HG03469 (cell line): ENCODE data around the gene SULF2.

ENCODE experiments used
- ATAC-seq: cut with Tn5 transposase; IDR thresholded peaks from one replicate; pipeline ENCODE4 v1.9.1; 2021; ENCODE audit warnings: mild to moderate bottlenecking, moderate library complexity, moderate number of reproducible peaks; ENCODE audit not compliant: unreplicated experiment

The SULF2 gene

DNA sequence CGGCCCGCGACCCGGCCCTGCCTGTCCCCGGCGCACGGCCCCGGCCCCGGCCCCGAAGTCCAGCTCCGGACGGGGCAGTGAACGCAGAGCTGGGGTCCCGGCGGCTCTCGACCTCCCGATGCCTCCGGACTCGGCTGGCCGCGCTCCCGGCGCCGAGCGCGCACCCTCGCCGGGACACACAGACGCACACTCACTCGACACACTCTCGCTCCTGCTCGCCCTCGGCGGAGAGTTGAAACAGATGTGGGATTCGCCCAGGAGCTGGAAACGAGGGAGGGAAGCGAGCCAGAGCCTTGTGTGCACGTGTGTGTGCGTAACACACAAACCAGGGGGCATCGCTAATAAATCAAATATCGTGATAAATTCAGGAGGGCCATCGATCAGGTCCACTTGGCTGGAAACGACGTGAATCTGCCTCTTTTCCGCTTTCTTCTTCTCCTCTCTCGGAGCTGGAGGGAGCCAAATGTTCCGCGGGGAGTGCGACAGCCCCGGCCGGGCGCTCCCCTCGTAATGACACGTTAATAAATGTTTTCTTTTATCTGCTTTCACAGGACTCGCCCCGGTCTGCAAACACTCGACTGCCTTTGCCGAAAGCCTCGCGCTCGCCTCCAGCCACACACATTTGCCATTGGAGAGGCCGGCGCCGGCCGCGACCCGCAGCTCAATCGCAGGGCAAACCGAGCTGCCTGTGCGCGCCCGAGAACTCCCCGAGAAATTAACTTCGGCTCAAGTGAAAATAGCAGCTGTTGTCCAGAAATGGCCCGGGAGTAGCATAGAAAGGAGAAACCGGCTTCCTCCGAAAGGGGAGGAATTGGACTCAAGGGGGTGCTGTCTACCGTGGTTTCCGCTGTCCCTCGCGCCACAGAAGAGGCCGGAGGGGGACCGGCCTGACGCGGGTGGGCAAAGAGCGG, 828 bp upstream of the SULF2 start:
- no peak for ATAC-seq

GRCh38 chr20:47784599-47785310, 526 bp downstream of the SULF2 start:
- ATAC-seq: no peak

- no peak for ATAC-seq
Measured at GRCh38 chr20:47783828-47784598, 1.3 kb downstream of the SULF2 start.

DNA sequence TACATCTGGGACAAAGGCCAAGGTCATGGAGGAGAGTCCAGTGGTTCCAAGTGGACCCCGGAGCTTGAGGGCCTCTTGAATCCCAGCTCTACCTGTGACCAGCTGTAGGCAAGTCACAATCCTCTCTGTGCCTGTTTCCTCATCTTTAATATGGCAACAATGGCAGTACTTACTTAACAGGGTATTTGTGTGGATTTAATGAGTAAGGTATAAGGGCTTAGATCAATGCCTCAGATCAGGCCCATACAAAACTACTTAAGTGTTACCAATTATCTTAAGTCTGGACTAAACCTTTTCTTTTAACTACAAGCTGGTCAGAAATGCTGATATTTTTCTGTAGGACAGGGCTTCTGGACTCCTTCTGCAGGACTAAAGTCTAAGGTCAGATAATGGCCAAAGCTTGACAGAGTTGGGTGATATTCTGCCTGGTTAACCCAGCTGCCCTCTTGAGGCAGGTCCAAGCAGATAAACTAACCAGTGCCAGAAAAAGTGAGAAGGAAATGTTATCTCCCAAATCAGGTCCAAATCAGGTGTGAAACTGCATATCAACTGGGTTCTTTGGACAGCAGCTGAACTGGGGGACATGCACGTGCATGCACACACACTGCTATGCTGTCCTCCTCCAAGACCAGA, 2.2 kb downstream of the SULF2 start:
- no peak for ATAC-seq

- ATAC-seq: no peak
Measured at GRCh38 chr20:47782076-47782475, 3.2 kb downstream of the SULF2 start.

DNA sequence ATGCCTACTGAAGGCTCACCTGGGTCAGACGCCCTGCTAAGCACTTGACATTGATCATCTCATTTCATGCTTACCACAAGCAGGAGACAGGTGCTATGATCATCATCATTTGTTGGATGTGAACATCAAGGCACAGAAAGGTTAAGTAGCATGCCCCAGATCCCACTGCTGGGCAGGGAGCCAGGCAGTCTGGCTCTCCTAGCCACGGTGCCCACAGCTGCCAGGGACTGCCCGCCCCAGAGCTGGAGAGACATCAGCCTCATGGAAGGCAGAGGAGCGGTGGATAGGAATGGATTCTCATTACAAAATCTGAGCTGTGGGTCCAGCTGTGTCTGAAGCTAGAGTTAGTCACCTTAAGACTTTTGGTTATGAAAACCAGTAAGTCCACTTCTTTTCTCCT, 3.6 kb downstream of the SULF2 start:
- no peak for ATAC-seq

DNA sequence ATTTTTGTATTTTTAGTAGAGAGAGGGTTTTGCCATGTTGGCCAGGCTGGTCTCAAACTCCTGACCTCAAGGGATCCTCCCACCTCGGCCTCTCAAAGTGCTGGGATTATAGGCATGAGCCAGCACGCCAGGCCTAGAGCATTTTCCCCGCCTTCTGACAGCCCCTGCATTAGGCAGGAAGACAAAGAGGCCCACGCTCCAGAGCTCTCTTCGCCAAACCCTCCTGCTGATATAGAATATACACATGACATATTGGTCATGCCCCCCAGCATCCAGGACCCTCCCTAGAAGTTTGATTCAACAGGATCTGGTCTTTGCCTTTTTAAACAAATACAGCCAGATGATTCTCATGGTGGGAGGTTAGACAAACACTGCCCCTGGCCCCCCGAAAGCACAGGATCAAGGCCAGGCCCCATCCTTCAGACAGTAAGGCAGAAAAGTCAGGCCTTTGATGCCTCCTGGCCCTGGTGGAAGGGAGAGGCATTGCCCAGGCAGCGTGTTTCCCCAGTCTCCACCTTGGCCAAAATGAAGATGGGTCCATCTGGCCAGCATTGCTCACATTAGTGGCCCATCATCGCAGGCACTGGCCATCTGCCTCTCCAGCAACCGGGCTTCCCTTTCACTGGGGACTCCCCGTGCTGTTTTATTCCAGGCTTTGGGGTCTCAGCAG, 4.4 kb downstream of the SULF2 start:
- no peak for ATAC-seq

DNA sequence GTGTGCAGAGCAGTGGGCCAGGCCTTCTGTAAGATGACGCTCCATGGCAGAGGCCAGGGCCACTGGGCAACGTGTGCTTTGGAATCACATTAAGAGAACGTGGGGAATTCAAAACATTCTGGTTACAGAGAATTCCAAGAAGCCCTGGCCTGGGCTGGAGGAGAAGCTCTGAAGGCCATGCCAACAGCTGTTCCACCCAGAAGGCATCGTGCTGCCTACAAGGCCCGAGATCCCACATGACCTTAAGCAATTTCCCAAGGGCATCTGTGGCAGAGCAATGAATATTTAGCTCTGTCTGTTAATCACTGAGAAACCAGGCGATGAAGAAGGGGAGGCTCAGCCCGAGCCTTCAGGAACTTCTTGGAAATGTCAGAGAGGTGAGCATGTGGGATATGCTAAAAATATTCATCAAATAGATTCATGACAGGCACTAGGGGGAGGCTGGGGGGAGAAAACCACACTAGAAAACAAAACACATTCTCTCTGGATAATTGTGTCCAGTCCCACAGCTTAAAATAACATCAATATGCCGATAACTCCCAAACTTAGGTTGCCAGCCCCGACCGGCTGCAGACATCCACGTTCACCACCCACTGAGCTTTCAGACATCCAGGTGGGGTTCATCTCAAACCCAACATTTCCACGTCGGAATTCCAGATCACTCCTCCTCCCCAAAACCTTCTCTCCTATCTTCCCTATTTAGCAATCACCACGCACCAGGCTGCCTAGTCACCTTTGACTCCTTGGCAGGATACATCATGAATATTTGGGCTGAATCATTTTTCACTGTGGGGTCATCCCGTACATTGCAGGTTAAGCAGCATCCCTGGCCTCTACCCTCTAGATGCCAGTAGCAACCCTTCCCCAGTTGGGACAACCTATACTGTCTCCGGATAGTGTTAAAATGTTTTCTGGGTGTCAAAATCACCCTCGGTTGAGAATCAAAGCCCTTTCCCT, 6.6 kb downstream of the SULF2 start:
- ATAC-seq: no peak

- ATAC-seq: no peak
Measured at GRCh38 chr20:47777220-47777619, 8.1 kb downstream of the SULF2 start.

DNA sequence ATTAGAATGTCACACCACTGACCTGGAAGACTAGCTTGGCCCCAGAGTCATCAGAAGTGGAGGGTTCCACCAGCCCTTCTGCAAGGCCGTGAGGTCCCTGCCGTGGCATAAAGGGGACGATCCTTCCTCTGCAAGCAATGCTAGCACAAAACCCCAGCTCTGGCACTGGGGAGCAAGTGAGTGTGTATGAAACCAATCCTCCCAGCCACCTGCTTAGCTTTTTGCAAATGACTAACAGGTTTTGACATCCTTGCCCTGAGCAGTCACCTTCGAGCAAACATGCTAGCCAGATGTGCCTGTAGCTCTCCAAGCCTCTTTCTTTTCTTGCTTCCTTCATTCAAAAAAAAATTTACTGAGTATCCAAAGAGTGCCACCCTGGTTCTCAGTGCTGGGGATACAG, 8.6 kb downstream of the SULF2 start:
- no peak for ATAC-seq

DNA sequence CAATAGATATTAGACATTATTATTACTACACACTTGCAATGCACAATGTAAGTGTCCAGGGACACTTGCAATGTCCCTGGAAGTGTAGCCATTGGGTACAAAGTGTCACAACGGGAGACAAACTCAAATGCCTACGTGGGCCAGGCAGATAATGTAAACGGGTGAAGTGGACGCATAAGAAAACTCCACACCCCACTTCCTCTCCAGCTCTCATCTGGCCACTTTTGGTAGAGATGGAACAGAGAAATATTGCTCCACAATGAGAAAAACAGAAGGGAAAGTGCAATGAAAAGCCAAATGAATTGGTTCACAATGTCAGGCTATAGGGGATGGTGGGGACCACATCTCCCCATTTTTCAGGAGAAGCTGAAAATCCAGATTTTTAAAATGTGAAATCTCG, 9.4 kb downstream of the SULF2 start:
- no peak for ATAC-seq

- no peak for ATAC-seq
Measured at GRCh38 chr20:47775039-47775438, 10.2 kb downstream of the SULF2 start.

DNA sequence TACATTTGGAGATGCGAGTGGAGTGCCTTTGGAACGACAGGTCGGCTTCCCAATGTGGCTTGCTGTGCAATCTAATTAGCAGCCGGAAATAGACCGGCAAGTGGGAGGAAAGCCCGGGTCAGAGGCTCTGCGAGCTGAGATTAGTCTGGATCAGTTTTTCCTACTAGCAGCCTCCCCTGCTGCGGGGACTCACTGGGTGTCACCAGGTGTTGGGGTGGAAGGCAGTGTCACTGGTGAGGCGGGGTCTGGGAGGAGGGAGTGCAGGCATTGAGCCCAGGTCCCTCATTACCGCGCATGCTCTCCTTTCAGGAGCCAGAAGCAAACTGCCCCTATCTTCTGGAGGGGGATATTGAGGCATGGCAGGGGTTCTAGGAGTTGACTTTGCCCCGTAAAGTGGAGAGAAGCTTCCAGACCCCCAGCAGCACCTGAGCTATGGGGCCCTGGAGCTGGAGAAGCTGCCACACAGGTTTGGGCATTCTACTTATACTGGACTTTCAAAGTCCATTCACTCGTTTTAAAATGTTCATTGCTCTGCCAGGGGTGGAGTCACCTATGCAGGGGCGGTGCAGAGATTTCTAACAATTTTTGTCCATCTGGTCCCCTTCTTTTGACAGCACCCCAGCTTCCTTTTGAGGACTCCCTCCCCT, 11.0 kb downstream of the SULF2 start:
- ATAC-seq: no peak

GRCh38 chr20:47773371-47773786, 11.9 kb downstream of the SULF2 start:
- ATAC-seq: no peak

- no peak for ATAC-seq
Measured at GRCh38 chr20:47770935-47771334, 14.3 kb downstream of the SULF2 start.

- ATAC-seq: no peak
Measured at GRCh38 chr20:47768016-47768824, 17.1 kb downstream of the SULF2 start.

GRCh38 chr20:47765691-47766594, 19.3 kb downstream of the SULF2 start:
- ATAC-seq: no peak
